ENCODE measurements around the gene EGFR.

GRCh38 chr7:55020466-55020871 lies 1.7 kb downstream of the EGFR start:
- TF ChIP-seq CTCF (IDR thresholded peaks at IDR 0.05) = no peak
- no peak for TF ChIP-seq POLR2A (IDR thresholded peaks at IDR 0.05)

All from right lobe of liver (tissue), 4 donors.